ENCODE results near the gene FAU. TPM values are rescaled to one million over a fixed set of nuclear protein-coding genes. Genes with fewer than 3 reads are reported as not detected.

The FAU gene
- total and polyA plus RNA-seq, 2 of the 13 experiments (the other 11 are each of a cell fraction or from before 2014, with no cell fraction given), result 374 to 869 TPM

GRCh38 chr11:65112546-65113360, 9.2 kb downstream of the FAU start (continued):
- TF ChIP-seq RARG (CRISPR knock-in tag; IDR thresholded peaks at IDR 0.05; ENCODE audit: low read depth) (no peak), CENPT (CRISPR knock-in tag; IDR thresholded peaks at IDR 0.05; ENCODE audit: low read depth) (no peak), ZNF432 (CRISPR knock-in tag; IDR thresholded peaks at IDR 0.05; ENCODE audit: borderline replicate concordance) (no peak), ZNF335 (CRISPR knock-in tag; IDR thresholded peaks at IDR 0.05) (no peak; the same call in 1 of the 2 replicates), ZNF883 (CRISPR knock-in tag; IDR thresholded peaks at IDR 0.05; ENCODE audit: not compliant biosample characterization) (no peak), MTF1 (CRISPR knock-in tag; IDR thresholded peaks at IDR 0.05) (no peak), HMGA1 (CRISPR knock-in tag; conservative IDR thresholded peaks at IDR 0.05) (no peak), ZNF160 (CRISPR knock-in tag; IDR thresholded peaks at IDR 0.05) (no peak), KAT7 (CRISPR knock-in tag; IDR thresholded peaks at IDR 0.05; ENCODE audit: borderline replicate concordance) (peak; percentile 75), GATA4 (IDR thresholded peaks at IDR 0.05; ENCODE audit: borderline replicate concordance, low read depth) (no peak), PLSCR1 (CRISPR knock-in tag; IDR thresholded peaks at IDR 0.05; ENCODE audit: borderline replicate concordance) (no peak), YY1 (IDR thresholded peaks at IDR 0.05; ENCODE audit: insufficient read depth, insufficient replicate concordance, low read depth, low read length) (peak; percentile 54), TEAD2 (CRISPR knock-in tag; IDR thresholded peaks at IDR 0.05) (no peak), RORA (CRISPR knock-in tag; IDR thresholded peaks at IDR 0.05) (no peak), EP300 (IDR thresholded peaks at IDR 0.05; ENCODE audit: low read depth in 2 of 2, low read length in 2 of 2) (no peak), EP300 (CRISPR knock-in tag; IDR thresholded peaks at IDR 0.05; ENCODE audit: borderline replicate concordance) (no peak), GLI4 (CRISPR knock-in tag; IDR thresholded peaks at IDR 0.05; ENCODE audit: borderline replicate concordance) (no peak)
- TF ChIP-seq, protein P1, sequence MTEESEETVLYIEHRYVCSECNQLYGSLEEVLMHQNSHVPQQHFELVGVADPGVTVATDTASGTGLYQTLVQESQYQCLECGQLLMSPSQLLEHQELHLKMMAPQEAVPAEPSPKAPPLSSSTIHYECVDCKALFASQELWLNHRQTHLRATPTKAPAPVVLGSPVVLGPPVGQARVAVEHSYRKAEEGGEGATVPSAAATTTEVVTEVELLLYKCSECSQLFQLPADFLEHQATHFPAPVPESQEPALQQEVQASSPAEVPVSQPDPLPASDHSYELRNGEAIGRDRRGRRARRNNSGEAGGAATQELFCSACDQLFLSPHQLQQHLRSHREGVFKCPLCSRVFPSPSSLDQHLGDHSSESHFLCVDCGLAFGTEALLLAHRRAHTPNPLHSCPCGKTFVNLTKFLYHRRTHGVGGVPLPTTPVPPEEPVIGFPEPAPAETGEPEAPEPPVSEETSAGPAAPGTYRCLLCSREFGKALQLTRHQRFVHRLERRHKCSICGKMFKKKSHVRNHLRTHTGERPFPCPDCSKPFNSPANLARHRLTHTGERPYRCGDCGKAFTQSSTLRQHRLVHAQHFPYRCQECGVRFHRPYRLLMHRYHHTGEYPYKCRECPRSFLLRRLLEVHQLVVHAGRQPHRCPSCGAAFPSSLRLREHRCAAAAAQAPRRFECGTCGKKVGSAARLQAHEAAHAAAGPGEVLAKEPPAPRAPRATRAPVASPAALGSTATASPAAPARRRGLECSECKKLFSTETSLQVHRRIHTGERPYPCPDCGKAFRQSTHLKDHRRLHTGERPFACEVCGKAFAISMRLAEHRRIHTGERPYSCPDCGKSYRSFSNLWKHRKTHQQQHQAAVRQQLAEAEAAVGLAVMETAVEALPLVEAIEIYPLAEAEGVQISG (CRISPR knock-in tag; IDR thresholded peaks at IDR 0.05), result peak; percentile 83
- TF ChIP-seq, protein P2, sequence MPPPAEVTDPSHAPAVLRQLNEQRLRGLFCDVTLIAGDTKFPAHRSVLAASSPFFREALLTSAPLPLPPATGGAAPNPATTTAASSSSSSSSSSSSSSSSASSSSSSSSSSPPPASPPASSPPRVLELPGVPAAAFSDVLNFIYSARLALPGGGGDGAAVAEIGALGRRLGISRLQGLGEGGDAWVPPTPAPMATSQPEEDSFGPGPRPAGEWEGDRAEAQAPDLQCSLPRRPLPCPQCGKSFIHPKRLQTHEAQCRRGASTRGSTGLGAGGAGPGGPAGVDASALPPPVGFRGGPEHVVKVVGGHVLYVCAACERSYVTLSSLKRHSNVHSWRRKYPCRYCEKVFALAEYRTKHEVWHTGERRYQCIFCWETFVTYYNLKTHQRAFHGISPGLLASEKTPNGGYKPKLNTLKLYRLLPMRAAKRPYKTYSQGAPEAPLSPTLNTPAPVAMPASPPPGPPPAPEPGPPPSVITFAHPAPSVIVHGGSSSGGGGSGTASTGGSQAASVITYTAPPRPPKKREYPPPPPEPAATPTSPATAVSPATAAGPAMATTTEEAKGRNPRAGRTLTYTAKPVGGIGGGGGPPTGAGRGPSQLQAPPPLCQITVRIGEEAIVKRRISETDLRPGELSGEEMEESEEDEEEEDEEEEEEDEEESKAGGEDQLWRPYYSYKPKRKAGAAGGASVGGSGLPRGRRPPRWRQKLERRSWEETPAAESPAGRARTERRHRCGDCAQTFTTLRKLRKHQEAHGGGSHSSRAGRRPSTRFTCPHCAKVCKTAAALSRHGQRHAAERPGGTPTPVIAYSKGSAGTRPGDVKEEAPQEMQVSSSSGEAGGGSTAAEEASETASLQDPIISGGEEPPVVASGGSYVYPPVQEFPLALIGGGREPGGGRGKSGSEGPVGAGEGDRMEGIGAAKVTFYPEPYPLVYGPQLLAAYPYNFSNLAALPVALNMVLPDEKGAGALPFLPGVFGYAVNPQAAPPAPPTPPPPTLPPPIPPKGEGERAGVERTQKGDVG (CRISPR knock-in tag; IDR thresholded peaks at IDR 0.05; ENCODE audit: borderline replicate concordance), result no peak

Measured in HepG2 (cell line).